ENCODE data around the gene SPRED2.

The SPRED2 gene

DNA sequence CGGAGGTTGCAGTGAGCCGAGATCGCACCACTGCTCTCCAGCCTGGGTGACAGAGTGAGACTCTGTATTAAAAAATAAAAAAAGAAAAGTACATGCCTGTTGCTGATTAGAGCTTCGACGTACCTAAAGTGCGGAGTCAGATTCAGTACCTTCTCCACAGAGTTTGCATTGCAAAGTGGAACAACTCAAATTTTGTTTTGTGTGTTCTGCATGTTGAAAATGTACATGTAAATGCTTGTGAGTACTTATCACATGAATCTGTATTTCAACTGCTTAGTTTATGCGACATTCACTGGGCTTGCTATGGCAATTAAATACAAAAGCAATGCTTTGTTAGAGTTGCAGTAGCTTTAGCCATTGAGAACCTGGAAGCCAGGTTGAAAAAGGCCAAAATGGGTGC is 168.4 kb downstream of the SPRED2 start:
- Histone ChIP-seq H3K27me3 (ENCODE audit: control insufficient read depth, low read length) (no peaks in the 10 kb centered on the region), H3K4me1 (ENCODE audit: control insufficient read depth, low read length) (peaks cover 3% of the 10 kb centered on the region; the same call in 1 of the 2 replicates), H3F3A (ENCODE audit: control insufficient read depth, insufficient read depth) (peaks cover 20% of the 10 kb centered on the region), H3K36me3 (ENCODE audit: control insufficient read depth, low read length) (peaks cover 88% of the 10 kb centered on the region), H3K27ac (ENCODE audit: low read depth, low read length) (no peak overlapping the region), H3K4me2 (ENCODE audit: low read length) (no peak overlapping the region), H3K9me2 (replicated peaks; ENCODE audit: control insufficient read depth, low read length) (no peaks in the 10 kb centered on the region), H3K4me3 (ENCODE audit: low read length) (no peak overlapping the region), H3K79me2 (ENCODE audit: control insufficient read depth, low read length) (peaks cover 26% of the 10 kb centered on the region), H3K9me3 (ENCODE audit: control insufficient read depth, insufficient read depth, low read length) (no peaks in the 10 kb centered on the region), H4K20me1 (ENCODE audit: control insufficient read depth, insufficient read depth, low read depth, low read length) (peaks cover 3% of the 10 kb centered on the region)
- TF ChIP-seq CTCF (IDR thresholded peaks at IDR 0.05; ENCODE audit: low read depth, low read length, poor library complexity, severe bottlenecking) (no peak), EZH2phosphoT487 (IDR thresholded peaks at IDR 0.05; ENCODE audit: borderline replicate concordance, low read length) (no peak)

- H3K9me3 ChIP-seq (ENCODE audit: control insufficient read depth, insufficient read depth, low read length) = no peaks in the 10 kb centered on the region
- no peak for TF ChIP-seq CTCF (IDR thresholded peaks at IDR 0.05; ENCODE audit: low read depth, low read length, poor library complexity, severe bottlenecking)
- TF ChIP-seq EZH2phosphoT487 (IDR thresholded peaks at IDR 0.05; ENCODE audit: borderline replicate concordance, low read length) = no peak
- no peak overlapping the region for H3K4me3 ChIP-seq (ENCODE audit: low read length)
- peaks cover 86% of the 10 kb centered on the region for H3K36me3 ChIP-seq (ENCODE audit: control insufficient read depth, low read length)
- peaks cover 3% of the 10 kb centered on the region; the same call in 1 of the 2 replicates for H3K4me1 ChIP-seq (ENCODE audit: control insufficient read depth, low read length)
- H3K9me2 ChIP-seq (replicated peaks; ENCODE audit: control insufficient read depth, low read length) = no peaks in the 10 kb centered on the region
- H3K4me2 ChIP-seq (ENCODE audit: low read length) = no peak overlapping the region
- peaks cover 3% of the 10 kb centered on the region; the same call in 1 of the 2 replicates for H4K20me1 ChIP-seq (ENCODE audit: control insufficient read depth, insufficient read depth, low read depth, low read length)
- H3K79me2 ChIP-seq (ENCODE audit: control insufficient read depth, low read length) = peaks cover 32% of the 10 kb centered on the region
- no peaks in the 10 kb centered on the region for H3K27me3 ChIP-seq (ENCODE audit: control insufficient read depth, low read length)
- H3F3A ChIP-seq (ENCODE audit: control insufficient read depth, insufficient read depth) = peaks cover 20% of the 10 kb centered on the region
- H3K27ac ChIP-seq (ENCODE audit: low read depth, low read length) = no peak overlapping the region
Measured at GRCh38 chr2:65263262-65263661, 169.1 kb downstream of the SPRED2 start.

DNA sequence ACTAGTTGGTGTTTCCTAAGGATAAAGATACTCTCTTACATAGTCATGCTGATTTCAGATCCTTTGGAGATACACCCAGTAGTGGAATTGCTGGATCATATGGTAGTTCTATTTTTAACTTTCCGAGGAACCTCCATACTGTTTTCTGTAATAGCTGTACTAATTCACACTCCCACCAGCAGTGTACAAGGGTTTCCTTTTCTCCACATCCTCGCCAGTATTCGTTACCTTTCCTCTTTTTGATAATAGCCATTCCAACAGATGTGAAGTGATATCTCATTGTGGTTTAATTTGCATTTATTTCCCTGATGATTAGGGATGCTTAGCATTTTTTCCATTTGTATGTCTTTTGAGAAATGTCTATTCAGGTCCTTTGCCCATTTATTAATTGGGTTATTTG is 170.7 kb downstream of the SPRED2 start:
- peaks cover 41% of the 10 kb centered on the region for H3K79me2 ChIP-seq (ENCODE audit: control insufficient read depth, low read length)
- no peak overlapping the region for H3K4me3 ChIP-seq (ENCODE audit: low read length)
- H3K36me3 ChIP-seq (ENCODE audit: control insufficient read depth, low read length) = peaks cover 83% of the 10 kb centered on the region
- no peaks in the 10 kb centered on the region for H3K27me3 ChIP-seq (ENCODE audit: control insufficient read depth, low read length)
- no peaks in the 10 kb centered on the region for H3K9me3 ChIP-seq (ENCODE audit: control insufficient read depth, insufficient read depth, low read length)
- H3K4me2 ChIP-seq (ENCODE audit: low read length) = no peak overlapping the region
- no peak overlapping the region for H3K27ac ChIP-seq (ENCODE audit: low read depth, low read length)
- no peaks in the 10 kb centered on the region for H3K9me2 ChIP-seq (replicated peaks; ENCODE audit: control insufficient read depth, low read length)
- H3F3A ChIP-seq (ENCODE audit: control insufficient read depth, insufficient read depth) = peaks cover 16% of the 10 kb centered on the region
- TF ChIP-seq EZH2phosphoT487 (IDR thresholded peaks at IDR 0.05; ENCODE audit: borderline replicate concordance, low read length) (no peak), CTCF (IDR thresholded peaks at IDR 0.05; ENCODE audit: low read depth, low read length, poor library complexity, severe bottlenecking) (no peak)
- no peaks in the 10 kb centered on the region for H3K4me1 ChIP-seq (ENCODE audit: control insufficient read depth, low read length)
- peaks cover 3% of the 10 kb centered on the region; the same call in 1 of the 2 replicates for H4K20me1 ChIP-seq (ENCODE audit: control insufficient read depth, insufficient read depth, low read depth, low read length)
